GM12864 (cell line): ENCODE results near the gene PRKG1.

Experiments used
- DNase-seq: peaks from one replicate; pipeline ENCODE4 v3.0.0-alpha.2; 2011; ENCODE audit warnings: low read depth
- H3K4me3 ChIP-seq: 2 replicates; pipeline ENCODE4 v1.5.1; 2011; ENCODE audit warnings: mild to moderate bottlenecking, low read depth, low read length, control low read depth
- TF ChIP-seq, protein P1 (sequence below): IDR thresholded peaks from 2 replicates; pipeline ENCODE4 v1.5.1; 2011; ENCODE audit warnings: low read depth, mild to moderate bottlenecking, moderate library complexity, low read length, control low read depth, inconsistent platforms; ENCODE audit errors: missing control alignments

The PRKG1 gene

DNA sequence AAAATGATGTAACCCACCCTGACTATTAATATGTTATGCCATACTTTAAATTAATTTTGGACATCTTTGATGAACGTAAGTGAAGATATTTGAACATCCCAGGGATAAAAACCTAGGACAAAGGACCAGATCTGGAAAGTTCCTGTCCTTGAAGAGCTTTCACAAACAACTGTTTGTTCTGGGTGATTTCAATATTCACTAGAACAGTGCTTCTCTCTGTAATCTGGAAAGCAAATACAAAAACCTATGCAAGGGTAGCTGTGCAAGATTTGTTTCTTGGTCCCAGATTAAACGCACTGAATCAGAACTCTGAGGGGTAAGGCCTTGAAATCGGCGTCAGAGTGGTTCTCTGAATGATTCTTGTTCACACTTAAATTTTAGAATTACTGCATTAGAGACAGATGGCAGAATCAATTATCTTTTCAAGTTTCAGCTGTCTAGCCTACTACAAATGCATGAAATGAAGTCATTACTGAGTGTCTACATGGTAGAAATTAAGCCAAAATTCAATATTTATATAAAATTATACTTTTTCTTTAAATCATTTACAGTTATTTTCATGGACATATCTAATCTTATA lies 694.7 kb downstream of the PRKG1 start:
- TF ChIP-seq, protein P1, sequence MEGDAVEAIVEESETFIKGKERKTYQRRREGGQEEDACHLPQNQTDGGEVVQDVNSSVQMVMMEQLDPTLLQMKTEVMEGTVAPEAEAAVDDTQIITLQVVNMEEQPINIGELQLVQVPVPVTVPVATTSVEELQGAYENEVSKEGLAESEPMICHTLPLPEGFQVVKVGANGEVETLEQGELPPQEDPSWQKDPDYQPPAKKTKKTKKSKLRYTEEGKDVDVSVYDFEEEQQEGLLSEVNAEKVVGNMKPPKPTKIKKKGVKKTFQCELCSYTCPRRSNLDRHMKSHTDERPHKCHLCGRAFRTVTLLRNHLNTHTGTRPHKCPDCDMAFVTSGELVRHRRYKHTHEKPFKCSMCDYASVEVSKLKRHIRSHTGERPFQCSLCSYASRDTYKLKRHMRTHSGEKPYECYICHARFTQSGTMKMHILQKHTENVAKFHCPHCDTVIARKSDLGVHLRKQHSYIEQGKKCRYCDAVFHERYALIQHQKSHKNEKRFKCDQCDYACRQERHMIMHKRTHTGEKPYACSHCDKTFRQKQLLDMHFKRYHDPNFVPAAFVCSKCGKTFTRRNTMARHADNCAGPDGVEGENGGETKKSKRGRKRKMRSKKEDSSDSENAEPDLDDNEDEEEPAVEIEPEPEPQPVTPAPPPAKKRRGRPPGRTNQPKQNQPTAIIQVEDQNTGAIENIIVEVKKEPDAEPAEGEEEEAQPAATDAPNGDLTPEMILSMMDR, result no peak
- no peak for DNase-seq
- no peak overlapping the region for H3K4me3 ChIP-seq

DNA sequence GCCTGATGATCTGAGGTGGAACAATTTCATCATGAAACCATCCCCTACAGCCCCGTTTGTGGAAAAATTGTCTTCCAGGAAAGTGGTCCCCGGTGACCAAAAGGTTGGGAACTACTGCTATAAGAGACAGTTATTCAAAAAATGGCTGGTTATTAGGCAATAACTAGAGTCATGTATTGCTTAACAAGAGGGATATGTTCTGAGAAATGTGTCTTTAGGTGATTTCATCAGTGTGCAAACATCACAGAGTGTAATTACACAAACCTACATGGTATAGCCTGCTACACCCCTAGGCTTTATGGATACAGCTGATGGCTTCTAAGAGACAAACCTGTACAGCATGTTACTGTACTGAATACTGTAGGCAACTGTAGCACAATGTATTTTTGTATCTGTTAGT lies 696.4 kb downstream of the PRKG1 start:
- DNase-seq, result no peak
- TF ChIP-seq, protein P1, result no peak

DNA sequence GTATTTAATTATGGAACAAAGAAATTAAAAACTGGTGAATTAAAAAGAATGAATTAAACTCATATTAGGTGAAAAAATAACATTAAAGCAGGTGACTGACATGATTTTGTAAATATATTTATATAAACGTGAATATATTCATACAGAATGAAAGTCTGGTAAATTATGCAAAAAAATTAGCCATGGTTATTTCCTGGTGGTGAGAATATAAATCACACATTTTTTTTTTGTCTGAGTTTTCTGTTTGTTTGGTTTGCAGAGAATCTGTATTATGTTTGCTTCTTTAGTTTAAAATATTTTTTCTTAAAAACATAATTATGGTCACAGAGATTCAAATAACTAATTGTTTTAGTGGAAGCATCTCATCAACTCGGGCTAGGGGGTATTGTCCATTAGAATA lies 698.1 kb downstream of the PRKG1 start:
- TF ChIP-seq, protein P1, result no peak
- DNase-seq, result no peak
- H3K4me3 ChIP-seq, result no peak overlapping the region

More for the DNA sequence above, 696.4 kb downstream of the PRKG1 start:
- no peak overlapping the region for H3K4me3 ChIP-seq

DNA sequence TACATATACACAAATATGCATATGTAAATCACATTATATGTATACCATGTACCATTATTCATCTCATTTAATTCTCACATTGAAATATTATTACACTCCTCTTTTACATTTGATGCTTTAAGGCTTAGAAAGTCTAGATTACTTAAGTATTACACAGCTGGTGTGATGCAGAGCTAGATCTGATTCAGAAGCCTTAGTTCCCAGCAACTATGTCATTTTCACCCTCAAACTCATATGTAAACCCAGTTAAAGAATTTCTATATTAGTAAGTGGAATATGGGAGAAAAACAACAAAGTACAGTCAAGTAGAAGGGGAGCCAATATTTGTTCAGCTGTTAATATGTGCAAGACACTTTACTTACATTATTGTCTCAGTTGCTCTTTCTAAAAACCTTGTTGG lies 699.4 kb downstream of the PRKG1 start:
- TF ChIP-seq, protein P1, result no peak
- no peak overlapping the region for H3K4me3 ChIP-seq
- no peak for DNase-seq

DNA sequence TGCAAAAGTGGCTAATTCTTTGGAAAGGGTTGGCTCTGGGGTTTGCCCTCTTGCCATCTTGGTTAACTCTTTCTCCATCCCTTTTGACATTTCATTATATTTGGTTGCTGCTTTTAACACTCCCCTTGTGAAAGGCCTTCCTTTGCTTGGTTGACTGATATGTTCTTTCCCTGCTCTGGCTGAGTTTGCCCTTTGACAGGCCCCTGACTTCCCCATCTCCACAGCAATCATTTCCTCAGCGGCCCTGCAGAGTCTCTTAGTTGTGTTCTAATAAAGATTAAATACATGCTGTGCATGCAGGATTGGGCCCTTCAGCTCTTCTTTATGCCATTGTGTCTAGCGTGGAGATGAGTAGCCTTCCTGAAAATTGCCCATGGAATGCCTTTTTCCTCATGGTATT lies 709.7 kb downstream of the PRKG1 start:
- DNase-seq, result no peak
- TF ChIP-seq, protein P1, result no peak
- no peak overlapping the region for H3K4me3 ChIP-seq

DNA sequence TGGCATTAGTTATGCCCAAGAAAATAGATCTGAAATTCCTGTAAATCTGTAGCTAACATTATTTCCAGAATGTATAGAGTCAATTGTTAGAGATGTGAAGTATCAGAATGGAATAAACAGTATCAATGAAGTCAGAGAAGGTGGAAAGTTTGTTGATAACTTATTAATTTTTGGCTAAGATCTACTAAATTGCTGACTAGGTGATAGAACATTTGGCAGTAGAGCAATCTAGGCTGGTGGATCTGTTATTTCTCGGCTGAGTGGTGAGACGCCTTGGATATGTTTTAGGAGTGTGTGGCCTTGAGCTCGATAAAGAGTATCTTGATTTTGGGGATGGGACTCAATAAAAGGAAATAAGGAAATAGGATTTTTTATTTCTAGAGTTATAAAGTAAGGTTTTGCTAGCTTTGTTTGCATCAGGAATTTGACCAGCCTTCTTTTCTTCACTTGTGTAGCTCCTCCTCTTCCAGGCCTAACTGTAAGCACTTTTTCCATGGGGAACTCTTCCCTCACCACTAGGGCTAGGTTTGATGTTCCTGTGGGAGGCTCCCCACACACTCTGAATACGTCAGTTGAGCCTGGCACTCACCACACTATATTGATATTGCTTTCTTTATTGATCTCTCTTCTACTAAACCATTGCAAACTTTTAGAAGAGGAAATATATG lies 711.9 kb downstream of the PRKG1 start:
- H3K4me3 ChIP-seq, result no peak overlapping the region
- no peak for DNase-seq
- TF ChIP-seq, protein P1, result no peak

DNA sequence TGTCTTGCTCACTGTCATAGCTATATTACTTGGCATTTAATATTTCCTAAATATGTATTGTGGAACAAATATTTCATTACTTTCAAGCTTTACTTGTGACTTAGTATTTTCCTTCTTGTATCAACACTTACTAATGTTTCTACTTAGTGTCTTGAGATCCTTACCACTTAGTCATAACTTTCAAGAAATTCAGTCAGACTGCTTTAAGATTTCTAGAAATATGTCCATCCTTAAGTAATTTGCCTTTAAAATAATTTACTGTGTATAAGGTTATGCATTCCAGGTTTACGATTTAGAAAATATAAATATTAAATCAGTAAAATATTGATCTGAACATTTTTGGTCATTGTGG lies 712.4 kb downstream of the PRKG1 start:
- no peak overlapping the region for H3K4me3 ChIP-seq
- TF ChIP-seq, protein P1, result no peak
- no peak for DNase-seq
